Measurements from ENCODE around the gene WSCD1.
A peak's percentile ranks its signal among the peaks of the same experiment; 100 is the strongest.

WSCD1 gene

DNA sequence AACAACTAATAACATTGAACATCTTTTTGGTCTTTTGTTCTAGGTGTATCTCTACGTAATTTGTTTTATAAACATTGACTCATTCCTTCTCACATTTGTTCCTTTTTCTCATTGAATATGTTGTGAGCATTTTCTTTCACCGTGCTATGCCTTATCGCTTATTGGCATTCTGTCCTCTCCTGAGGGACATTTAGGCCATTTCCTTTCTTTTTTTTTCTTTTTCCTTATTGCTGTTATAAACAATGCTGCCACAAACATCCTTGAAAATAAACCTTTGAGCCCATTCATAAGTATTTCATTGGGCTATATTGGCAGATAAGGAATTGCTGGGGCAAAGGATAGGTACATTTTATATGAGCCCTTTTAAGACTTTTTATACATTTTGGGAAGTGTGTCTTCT lies 32.4 kb downstream of the WSCD1 start:
- DNase-seq (ENCODE audit: low spot score) = no peak
- Histone ChIP-seq H3K27ac (no peak overlapping the region), H3K4me3 (no peak overlapping the region)
- TF ChIP-seq, protein P1, sequence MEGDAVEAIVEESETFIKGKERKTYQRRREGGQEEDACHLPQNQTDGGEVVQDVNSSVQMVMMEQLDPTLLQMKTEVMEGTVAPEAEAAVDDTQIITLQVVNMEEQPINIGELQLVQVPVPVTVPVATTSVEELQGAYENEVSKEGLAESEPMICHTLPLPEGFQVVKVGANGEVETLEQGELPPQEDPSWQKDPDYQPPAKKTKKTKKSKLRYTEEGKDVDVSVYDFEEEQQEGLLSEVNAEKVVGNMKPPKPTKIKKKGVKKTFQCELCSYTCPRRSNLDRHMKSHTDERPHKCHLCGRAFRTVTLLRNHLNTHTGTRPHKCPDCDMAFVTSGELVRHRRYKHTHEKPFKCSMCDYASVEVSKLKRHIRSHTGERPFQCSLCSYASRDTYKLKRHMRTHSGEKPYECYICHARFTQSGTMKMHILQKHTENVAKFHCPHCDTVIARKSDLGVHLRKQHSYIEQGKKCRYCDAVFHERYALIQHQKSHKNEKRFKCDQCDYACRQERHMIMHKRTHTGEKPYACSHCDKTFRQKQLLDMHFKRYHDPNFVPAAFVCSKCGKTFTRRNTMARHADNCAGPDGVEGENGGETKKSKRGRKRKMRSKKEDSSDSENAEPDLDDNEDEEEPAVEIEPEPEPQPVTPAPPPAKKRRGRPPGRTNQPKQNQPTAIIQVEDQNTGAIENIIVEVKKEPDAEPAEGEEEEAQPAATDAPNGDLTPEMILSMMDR (IDR thresholded peaks at IDR 0.05) = no peak

DNA sequence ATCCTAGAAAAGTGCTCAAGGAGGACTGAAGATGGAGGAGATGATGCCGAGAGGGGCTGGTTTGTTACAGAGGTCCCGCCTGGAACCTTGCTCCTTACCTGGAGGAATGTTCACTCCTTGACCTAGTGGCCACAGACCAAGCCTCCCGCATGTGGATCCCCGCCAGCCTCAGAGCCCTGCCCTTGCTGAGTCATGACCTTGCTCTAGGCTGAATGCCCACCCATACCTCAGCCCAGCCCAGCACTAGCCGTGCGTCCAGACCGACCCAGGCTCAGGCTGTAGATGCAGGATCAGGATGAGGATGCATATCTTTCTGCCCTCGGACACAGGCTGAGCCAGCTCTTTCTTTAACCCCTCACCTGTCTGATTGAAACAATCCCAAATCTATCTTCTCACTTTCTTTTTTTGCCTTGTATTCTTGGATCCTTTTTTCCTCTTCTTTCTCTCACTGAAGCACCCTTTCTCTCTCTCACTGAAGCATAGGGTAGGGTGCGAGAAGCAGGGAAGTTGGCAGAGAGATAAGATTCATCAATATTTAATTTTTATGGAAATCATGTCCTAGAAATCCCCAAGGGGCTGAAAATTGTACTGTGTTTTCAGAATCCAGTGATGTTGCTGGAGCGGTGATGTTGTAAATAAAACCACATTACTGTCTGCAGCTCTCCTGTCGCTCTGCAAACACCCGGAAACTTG lies 34.9 kb downstream of the WSCD1 start:
- TF ChIP-seq, protein P1 (IDR thresholded peaks at IDR 0.05) = no peak
- Histone ChIP-seq H3K4me3 (no peak overlapping the region), H3K27ac (no peak overlapping the region)
- no peak for DNase-seq (ENCODE audit: low spot score)

DNA sequence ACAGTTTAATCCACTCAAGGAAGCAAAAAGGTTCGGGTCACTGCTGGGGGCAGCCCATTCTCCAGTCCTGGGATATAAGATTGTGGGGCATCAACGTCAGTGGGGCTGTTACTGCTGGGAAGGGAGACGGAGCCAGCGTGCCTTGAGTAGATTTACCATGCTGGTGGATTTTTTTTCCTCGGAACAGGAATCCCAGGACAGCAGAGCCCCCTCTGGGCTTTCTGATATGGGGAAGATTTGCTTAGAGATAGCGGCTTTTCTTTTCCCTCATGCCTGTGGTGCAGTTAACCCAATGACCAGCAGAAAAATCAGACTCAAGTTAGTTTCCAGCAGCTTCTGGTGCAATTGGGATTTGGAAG lies 35.4 kb downstream of the WSCD1 start:
- Histone ChIP-seq H3K4me3 (no peak overlapping the region), H3K27ac (no peak overlapping the region)
- TF ChIP-seq, protein P1 (IDR thresholded peaks at IDR 0.05) = no peak
- DNase-seq (ENCODE audit: low spot score) = no peak

DNA sequence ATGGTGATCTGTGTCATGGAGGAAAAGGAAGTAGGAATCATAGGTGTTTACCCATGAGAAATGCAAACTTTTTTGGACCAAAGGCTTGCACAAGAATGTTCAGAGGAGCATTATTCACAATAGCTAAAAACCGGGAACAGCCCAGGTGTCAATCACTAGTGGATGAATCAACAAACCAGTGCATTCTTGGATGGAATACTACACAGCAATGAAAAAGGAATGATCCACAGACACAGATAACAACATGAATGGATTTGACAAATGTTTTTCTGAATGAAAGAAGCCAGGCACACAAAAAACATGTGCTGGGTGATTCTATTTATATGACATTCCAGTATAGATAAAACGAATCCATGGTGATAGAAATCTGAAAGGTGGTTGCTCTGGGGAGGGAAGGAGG lies 36.0 kb downstream of the WSCD1 start:
- H3K4me3 ChIP-seq = no peak overlapping the region
- TF ChIP-seq, protein P1 (IDR thresholded peaks at IDR 0.05) = no peak

DNA sequence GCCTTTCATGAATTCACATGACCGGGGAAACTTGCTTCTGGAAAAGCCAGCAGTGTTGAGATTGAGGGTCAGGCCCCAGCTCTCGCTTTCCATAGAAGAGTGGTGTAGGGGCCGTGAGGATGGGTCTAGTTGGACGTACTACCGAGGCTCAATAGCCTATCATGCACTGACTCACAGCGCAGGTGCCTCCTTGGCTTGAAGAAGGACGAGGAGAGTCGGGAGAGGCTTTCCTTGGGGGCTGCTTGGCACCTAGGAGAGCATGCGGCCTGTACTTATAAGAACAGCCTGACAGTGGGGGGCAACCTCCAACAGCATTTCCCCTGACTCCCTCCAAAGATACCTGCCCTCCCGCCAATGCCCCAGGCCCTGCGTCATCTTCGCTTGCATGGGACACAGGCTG lies 37.6 kb downstream of the WSCD1 start:
- no peak overlapping the region for H3K4me3 ChIP-seq
- H3K27ac ChIP-seq = no peak overlapping the region
- DNase-seq (ENCODE audit: low spot score) = no peak
- TF ChIP-seq, protein P1 (IDR thresholded peaks at IDR 0.05) = no peak

More for the DNA sequence above, 36.0 kb downstream of the WSCD1 start:
- H3K27ac ChIP-seq = no peak overlapping the region
- DNase-seq (ENCODE audit: low spot score) = no peak

DNA sequence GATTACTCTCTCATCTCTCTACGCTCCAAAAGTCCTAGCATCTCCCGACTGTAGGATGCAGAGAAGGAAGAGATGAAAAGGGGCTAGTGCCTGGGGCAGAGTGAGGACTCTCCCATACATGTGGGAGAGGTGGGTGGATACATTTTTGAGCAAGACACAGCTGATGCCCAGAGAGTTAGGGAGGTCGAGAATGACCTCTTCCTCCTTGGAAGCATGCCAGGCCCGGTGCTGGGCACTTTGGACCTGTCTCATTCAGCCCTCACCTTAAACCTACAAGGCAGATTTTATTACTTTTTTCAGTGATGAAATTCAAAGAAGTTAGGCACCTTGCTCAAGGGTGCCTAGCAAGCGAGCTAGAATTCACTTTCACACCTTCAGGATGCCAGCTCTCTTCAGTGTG lies 38.2 kb downstream of the WSCD1 start:
- H3K4me3 ChIP-seq = no peak overlapping the region
- peak; percentile 9 for DNase-seq (ENCODE audit: low spot score)
- TF ChIP-seq, protein P1 (IDR thresholded peaks at IDR 0.05) = no peak
- H3K27ac ChIP-seq = no peak overlapping the region

DNA sequence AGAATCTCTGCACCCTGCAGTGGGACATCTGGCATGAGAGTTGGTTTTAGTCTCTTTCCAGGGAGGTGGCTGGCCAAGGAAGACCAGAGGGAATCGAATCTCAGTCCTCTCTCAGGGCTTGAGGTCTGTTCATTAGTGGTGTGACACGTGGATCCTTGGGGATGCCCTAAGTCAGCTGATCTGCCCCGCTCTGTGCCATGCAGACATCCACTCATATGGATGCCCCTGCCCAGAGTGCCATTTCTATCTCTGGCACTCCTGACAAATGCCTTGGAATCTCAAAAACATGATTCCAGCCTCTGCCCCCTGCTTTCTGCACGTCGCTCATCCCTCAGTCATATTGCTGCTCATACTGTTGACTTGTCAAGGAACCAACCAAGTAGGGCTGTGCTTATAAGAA lies 38.8 kb downstream of the WSCD1 start:
- H3K27ac ChIP-seq = no peak overlapping the region
- TF ChIP-seq, protein P1 (IDR thresholded peaks at IDR 0.05) = no peak
- H3K4me3 ChIP-seq = no peak overlapping the region
- DNase-seq (ENCODE audit: low spot score) = peak; percentile 26
